GM23338 (cell line): ENCODE data around the gene CERS5. TPM values are rescaled to one million over a fixed set of nuclear protein-coding genes. Genes with fewer than 3 reads are reported as not detected.

Experiments used
- ATAC-seq: fragments of 200-7000 bp; cut with Tn5 transposase; 3 replicates; pipeline ENCODE4 v1.9.1; 2020
- DNase-seq: peaks from one replicate; pipeline ENCODE4 v3.0.0-alpha.2; 2015; ENCODE audit warnings: low spot score
- H2AFZ ChIP-seq: fragments of 200-600 bp; sonication (generic); 2 replicates; pipeline ENCODE4 v1.8.0; 2016; ENCODE audit warnings: antibody characterized with exemption, mild to moderate bottlenecking, moderate library complexity
- H3F3A ChIP-seq: fragments of 200-600 bp; sonication (generic); replicated peaks from 2 replicates; pipeline ENCODE4 v1.8.0; 2017; ENCODE audit warnings: antibody characterized with exemption, mixed run types, low read depth
- H3K27ac ChIP-seq: fragments of 200-600 bp; sonication (generic); 2 replicates; pipeline ENCODE4 v1.6.1; 2016; ENCODE audit warnings: low read depth
- H3K27me3 ChIP-seq: fragments of 200-600 bp; sonication (generic); 2 replicates; pipeline ENCODE4 v1.8.0; 2016; ENCODE audit warnings: mild to moderate bottlenecking, mixed run types, moderate library complexity; ENCODE audit not compliant: insufficient read depth
- H3K36me3 ChIP-seq: fragments of 200-600 bp; sonication (generic); 2 replicates; pipeline ENCODE4 v1.8.0; 2016; ENCODE audit warnings: mild to moderate bottlenecking; ENCODE audit not compliant: insufficient read depth
- H3K4me1 ChIP-seq: fragments of 200-600 bp; sonication (generic); 2 replicates; pipeline ENCODE4 v1.8.0; 2016; ENCODE audit warnings: mild to moderate bottlenecking, moderate library complexity; ENCODE audit not compliant: insufficient read depth
- H3K4me2 ChIP-seq: fragments of 200-600 bp; sonication (generic); 2 replicates; pipeline ENCODE4 v1.7.1; 2017; ENCODE audit warnings: mixed run types
- H3K4me3 ChIP-seq: fragments of 200-600 bp; sonication (generic); 2 replicates; pipeline ENCODE4 v1.6.1; 2016; ENCODE audit warnings: mixed run types
- H3K79me2 ChIP-seq: fragments of 200-600 bp; sonication (generic); replicated peaks from 2 replicates; pipeline ENCODE4 v1.8.0; 2017; ENCODE audit warnings: mild to moderate bottlenecking; ENCODE audit not compliant: insufficient read depth
- H3K9me2 ChIP-seq: fragments of 200-600 bp; sonication (generic); 2 replicates; pipeline ENCODE4 v1.8.0; 2017; ENCODE audit not compliant: insufficient read depth
- H4K20me1 ChIP-seq: fragments of 200-600 bp; sonication (generic); replicated peaks from 2 replicates; pipeline ENCODE4 v1.8.0; 2017; ENCODE audit warnings: mild to moderate bottlenecking; ENCODE audit not compliant: insufficient read depth
- H3K27ac Mint-ChIP-seq: 2 replicates; pipeline ENCODE4 v1.8.0; 2020; ENCODE audit warnings: inconsistent platforms, mild to moderate bottlenecking, moderate library complexity, mixed read lengths
- H3K27me3 Mint-ChIP-seq: 3 replicates; pipeline ENCODE4 v1.8.0; 2022; ENCODE audit warnings: low read depth, mild to moderate bottlenecking, moderate library complexity, mixed read lengths, inconsistent platforms; ENCODE audit not compliant: insufficient read depth, poor library complexity
- H3K36me3 Mint-ChIP-seq: 3 replicates; pipeline ENCODE4 v1.8.0; 2021; ENCODE audit warnings: low read depth, mild to moderate bottlenecking, inconsistent platforms, moderate library complexity, mixed read lengths
- H3K4me1 Mint-ChIP-seq: 3 replicates; pipeline ENCODE4 v1.8.0; 2020; ENCODE audit warnings: mild to moderate bottlenecking, inconsistent platforms, mixed read lengths
- H3K4me3 Mint-ChIP-seq: 3 replicates; pipeline ENCODE4 v1.8.0; 2021; ENCODE audit warnings: moderate library complexity, mild to moderate bottlenecking, inconsistent platforms, mixed read lengths
- H3K9me3 Mint-ChIP-seq: 3 replicates; pipeline ENCODE4 v1.8.0; 2020; ENCODE audit warnings: moderate library complexity, mild to moderate bottlenecking, inconsistent platforms, mixed read lengths
- CREB1 ChIP-seq: fragments of 250-450 bp; sonication (Bioruptor Pico); IDR thresholded peaks from 2 replicates; pipeline ENCODE4 v1.5.0; 2020; ENCODE audit warnings: low read depth, mild to moderate bottlenecking, moderate library complexity
- CTCF ChIP-seq, 2 experiments: fragments of 200-600 bp in 1 of 2; sonication (generic) in 1 of 2; conservative IDR thresholded peaks; 2 replicates each; pipeline versions ENCODE4 v1.5.1 to v1.6.1; 2016 to 2017; ENCODE audit warnings: antibody characterized with exemption in 2 of 2, low read depth in 2 of 2, mild to moderate bottlenecking in 2 of 2, moderate library complexity in 1 of 2
- EZH2 ChIP-seq: fragments of 200-600 bp; sonication (generic); IDR thresholded peaks from one replicate; pipeline ENCODE4 v1.8.0; 2017; ENCODE audit warnings: antibody characterized with exemption, mild to moderate bottlenecking, low read depth; ENCODE audit not compliant: unreplicated experiment
- EZH2phosphoT487 ChIP-seq: fragments of 200-600 bp; sonication (generic); IDR thresholded peaks from one replicate; pipeline ENCODE4 v1.8.1; 2018; ENCODE audit warnings: antibody characterized with exemption; ENCODE audit not compliant: unreplicated experiment
- JUNB ChIP-seq: IDR thresholded peaks from one replicate; pipeline ENCODE4 v1.6.1; 2016; ENCODE audit warnings: antibody characterized with exemption; ENCODE audit not compliant: unreplicated experiment
- NANOG ChIP-seq: IDR thresholded peaks from 2 replicates; pipeline ENCODE4 v1.6.1; 2016; ENCODE audit warnings: antibody characterized with exemption, borderline replicate concordance
- POLR2AphosphoS5 ChIP-seq: IDR thresholded peaks from 2 replicates; pipeline ENCODE4 v1.6.1; 2016; ENCODE audit warnings: antibody characterized with exemption, low read depth
- REST ChIP-seq: IDR thresholded peaks from one replicate; pipeline ENCODE4 v1.6.1; 2018; ENCODE audit warnings: antibody characterized with exemption; ENCODE audit not compliant: unreplicated experiment
- STAT1 ChIP-seq: IDR thresholded peaks from one replicate; pipeline ENCODE4 v1.6.1; 2016; ENCODE audit warnings: antibody characterized with exemption; ENCODE audit not compliant: unreplicated experiment
- ZNF114 ChIP-seq: fragments of 250-450 bp; sonication (Bioruptor Pico); IDR thresholded peaks from 2 replicates; pipeline ENCODE4 v1.5.0; 2020; ENCODE audit warnings: mild to moderate bottlenecking, moderate library complexity
- ZNF462 ChIP-seq: fragments of 250-450 bp; sonication (Bioruptor Pico); IDR thresholded peaks from 2 replicates; pipeline ENCODE4 v1.5.0; 2020; ENCODE audit warnings: mild to moderate bottlenecking, moderate library complexity
- polyA plus RNA-seq: library from polyadenylated mRNA; unstranded; fragments of >200 nt; fragmentation: Nextera tagmentation; extraction: Ambion mirVana; gene quantifications from 2 replicates; pipeline ENCODE4 v1.2.1, GENCODE V29; 2016
- total RNA-seq: library from RNA; depleted of rRNA; stranded (reverse); fragments of >200 nt; shearing (Covaris generic); gene quantifications from 2 replicates; pipeline ENCODE4 v1.2.3, GENCODE V29; 2014
- TF ChIP-seq, protein P1 (sequence below): IDR thresholded peaks from 2 replicates; pipeline ENCODE4 v1.6.1; 2016; ENCODE audit warnings: antibody characterized with exemption

CERS5 gene
- total and polyA plus RNA-seq, 2 experiments from 2014 or later, result 42.7 to 56.5 TPM

DNA sequence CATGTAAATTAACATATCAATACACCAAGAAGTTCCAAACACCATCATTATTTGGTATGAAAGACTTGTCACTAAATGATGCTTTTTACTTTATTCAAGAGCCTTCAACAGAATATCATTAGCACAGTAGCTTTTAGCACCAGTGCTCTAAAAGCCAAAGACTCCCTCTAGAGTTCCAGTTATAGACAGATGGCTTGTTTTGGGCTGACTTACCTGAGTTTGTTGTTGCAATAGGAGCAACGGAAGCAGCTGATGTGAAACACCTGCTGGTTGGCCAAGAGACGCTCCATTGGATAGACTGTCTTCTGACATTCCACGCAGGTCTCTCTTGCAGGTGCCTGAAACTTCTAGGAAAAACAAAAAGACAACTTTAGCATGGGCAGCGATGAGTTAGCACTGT is 14.5 kb upstream of the CERS5 start (continued):
- TF ChIP-seq, protein P1, sequence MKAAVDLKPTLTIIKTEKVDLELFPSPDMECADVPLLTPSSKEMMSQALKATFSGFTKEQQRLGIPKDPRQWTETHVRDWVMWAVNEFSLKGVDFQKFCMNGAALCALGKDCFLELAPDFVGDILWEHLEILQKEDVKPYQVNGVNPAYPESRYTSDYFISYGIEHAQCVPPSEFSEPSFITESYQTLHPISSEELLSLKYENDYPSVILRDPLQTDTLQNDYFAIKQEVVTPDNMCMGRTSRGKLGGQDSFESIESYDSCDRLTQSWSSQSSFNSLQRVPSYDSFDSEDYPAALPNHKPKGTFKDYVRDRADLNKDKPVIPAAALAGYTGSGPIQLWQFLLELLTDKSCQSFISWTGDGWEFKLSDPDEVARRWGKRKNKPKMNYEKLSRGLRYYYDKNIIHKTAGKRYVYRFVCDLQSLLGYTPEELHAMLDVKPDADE, result no peak
- TF ChIP-seq STAT1, result no peak

GRCh38 chr12:50175716-50176026 is 8.5 kb upstream of the CERS5 start:
- Histone ChIP-seq H3K9me2 (no peaks in the 10 kb centered on the region), H4K20me1 (no peaks in the 10 kb centered on the region), H3K79me2 (no peaks in the 10 kb centered on the region), H3F3A (no peaks in the 10 kb centered on the region), H3K27ac (no peak overlapping the region), H3K4me3 (no peak overlapping the region), H3K36me3 (peaks cover 11% of the 10 kb centered on the region; the same call in 1 of the 2 replicates), H3K4me1 (no peaks in the 10 kb centered on the region), H3K27me3 (no peaks in the 10 kb centered on the region), H2AFZ (no peak overlapping the region), H3K4me2 (no peak overlapping the region)
- H3K27me3 Mint-ChIP-seq, result no peaks in the 10 kb centered on the region
- ATAC-seq (no peak), DNase-seq (no peak)
- peaks cover 26% of the 10 kb centered on the region for H3K36me3 Mint-ChIP-seq
- peaks cover under 1% of the 10 kb centered on the region; the same call in 1 of the 3 replicates for H3K9me3 Mint-ChIP-seq
- no peak overlapping the region for H3K4me3 Mint-ChIP-seq
- no peak overlapping the region for H3K27ac Mint-ChIP-seq
- no peaks in the 10 kb centered on the region for H3K4me1 Mint-ChIP-seq
- TF ChIP-seq STAT1 (no peak), EZH2 (no peak), NANOG (no peak), ZNF462 (CRISPR knock-in tag) (no peak), JUNB (no peak), CTCF (conservative IDR thresholded peaks at IDR 0.05; ENCODE audit: low read depth in 2 of 2) (no peak), REST (no peak), CREB1 (CRISPR knock-in tag) (no peak), EZH2phosphoT487 (no peak), POLR2AphosphoS5 (no peak), ZNF114 (CRISPR knock-in tag) (no peak)
- TF ChIP-seq, protein P1, result no peak
